Measurements from ENCODE around the gene ATG9B.

DNA sequence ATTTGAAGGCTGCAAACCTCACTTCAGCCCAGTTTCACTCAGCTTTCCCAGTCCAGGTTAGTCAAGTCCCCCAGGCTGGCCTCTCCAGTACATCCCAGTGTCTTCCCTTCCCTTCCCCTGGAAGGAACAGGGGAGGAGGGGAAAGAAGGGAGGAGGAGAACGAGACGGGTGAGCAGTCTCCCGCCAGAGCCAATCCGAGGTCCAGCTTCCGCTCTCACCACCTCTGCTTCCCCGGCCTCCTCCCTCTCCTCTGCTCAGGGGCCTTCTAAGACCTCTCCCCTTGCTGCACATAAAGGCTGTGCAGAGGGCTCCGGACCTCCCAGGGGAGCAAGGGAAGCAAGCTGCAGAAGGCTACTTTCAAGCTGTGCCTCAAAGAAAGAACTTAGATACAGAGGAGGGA lies 4.1 kb downstream of the ATG9B start:
- TF ChIP-seq, protein P1, sequence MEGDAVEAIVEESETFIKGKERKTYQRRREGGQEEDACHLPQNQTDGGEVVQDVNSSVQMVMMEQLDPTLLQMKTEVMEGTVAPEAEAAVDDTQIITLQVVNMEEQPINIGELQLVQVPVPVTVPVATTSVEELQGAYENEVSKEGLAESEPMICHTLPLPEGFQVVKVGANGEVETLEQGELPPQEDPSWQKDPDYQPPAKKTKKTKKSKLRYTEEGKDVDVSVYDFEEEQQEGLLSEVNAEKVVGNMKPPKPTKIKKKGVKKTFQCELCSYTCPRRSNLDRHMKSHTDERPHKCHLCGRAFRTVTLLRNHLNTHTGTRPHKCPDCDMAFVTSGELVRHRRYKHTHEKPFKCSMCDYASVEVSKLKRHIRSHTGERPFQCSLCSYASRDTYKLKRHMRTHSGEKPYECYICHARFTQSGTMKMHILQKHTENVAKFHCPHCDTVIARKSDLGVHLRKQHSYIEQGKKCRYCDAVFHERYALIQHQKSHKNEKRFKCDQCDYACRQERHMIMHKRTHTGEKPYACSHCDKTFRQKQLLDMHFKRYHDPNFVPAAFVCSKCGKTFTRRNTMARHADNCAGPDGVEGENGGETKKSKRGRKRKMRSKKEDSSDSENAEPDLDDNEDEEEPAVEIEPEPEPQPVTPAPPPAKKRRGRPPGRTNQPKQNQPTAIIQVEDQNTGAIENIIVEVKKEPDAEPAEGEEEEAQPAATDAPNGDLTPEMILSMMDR (IDR thresholded peaks at IDR 0.05): no peak
- no peak for TF ChIP-seq EZH2 (IDR thresholded peaks at IDR 0.05; ENCODE audit: borderline replicate concordance, insufficient read depth, low read depth, low read length, poor library complexity, severe bottlenecking)
